Adipose tissue (tissue), 3 donors: ENCODE measurements around the gene CATSPERB. TPM values are rescaled to one million over a fixed set of nuclear protein-coding genes. Genes with fewer than 3 reads are reported as not detected.
"Not testable (repeated sequence)": the region's sequence is repeated elsewhere in the genome, so short reads cannot be mapped to it uniquely, and the experiment has no call there.

Source experiments
- H3K27ac ChIP-seq: one replicate; pipeline ENCODE4 v1.5.1; 2013; ENCODE audit warnings: low read depth, low read length
- WGBS, 3 donors: extraction: QIAGEN DNeasy Blood & Tissue Kit; methylation state at CpG; one replicate each; pipeline ENCODE4 v1.1.7; 2013; 5-methylcytosine and 5-hydroxymethylcytosine counted together
- polyA plus RNA-seq, 3 donors: library from polyadenylated mRNA; stranded (reverse); fragments of 200-250 nt; gene quantifications; one replicate each; pipeline ENCODE4 v1.2.3, GENCODE V29; 2013
- donor health status: healthy with polysubstance abuse.
- donor health status: Bipolar disorder and iron deficiency.
- donor health status: healthy.

Gene CATSPERB
- polyA plus RNA-seq, 3 donors, result 0.45 to 11.4 (median 0.56) TPM

DNA sequence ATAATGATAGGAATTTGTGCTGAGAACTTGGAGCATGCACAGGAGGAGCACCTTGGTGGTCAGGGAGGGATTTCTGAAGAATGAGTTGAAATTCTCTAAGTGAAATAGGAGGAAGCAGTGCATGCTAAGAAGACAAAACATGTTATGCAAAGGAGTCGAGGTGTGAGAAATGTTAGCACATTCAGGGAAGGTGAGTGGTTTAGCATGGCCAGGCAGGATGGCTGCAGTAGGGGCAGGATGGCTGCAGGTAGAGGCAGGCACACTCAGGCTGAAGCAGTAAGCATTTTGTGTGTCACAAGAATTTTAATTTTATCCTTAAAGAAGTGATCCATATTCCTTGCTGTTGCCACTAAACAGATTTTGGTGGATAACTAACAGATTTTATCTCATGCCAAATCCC lies 46.3 kb downstream of the CATSPERB start:
- H3K27ac ChIP-seq, result no peak overlapping the region
- WGBS, 3 donors, result 65 to 69% (median 68%) methylated on average over 1 of the region's 1 CpG

DNA sequence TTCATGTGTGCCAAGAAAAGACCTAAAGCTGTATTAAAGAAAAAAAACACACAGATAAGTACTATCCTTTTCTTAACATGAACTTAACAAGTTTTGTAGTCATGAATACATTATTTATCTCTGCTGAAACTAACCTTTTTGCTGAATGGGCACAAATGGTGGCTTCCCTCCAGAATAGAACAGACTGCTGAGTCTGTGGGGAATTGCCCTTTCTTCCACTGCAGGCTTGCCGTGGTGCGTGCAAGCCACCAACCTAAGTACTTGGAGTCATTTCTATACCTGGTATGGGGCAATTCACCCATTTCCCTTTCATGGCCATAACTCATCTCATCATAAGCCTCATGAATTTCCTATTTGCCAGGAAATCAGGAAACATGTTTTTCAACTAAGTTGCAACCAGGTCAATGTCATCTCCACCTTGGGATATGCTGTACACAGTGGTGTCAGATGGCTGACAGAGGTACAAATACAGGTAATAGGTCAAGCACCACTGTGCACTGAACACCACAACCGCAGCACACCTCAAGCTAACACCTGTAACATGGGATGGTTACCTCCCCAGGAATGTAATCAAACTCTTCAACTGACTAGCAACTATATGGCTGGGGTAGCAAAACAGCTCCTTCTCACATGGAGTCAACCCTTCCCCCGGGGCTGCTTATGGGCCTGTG lies 49.9 kb downstream of the CATSPERB start:
- WGBS, 3 donors, result 73 to 82% (median 74%) methylated on average over 4 of the region's 4 CpGs
- no peak overlapping the region for H3K27ac ChIP-seq

DNA sequence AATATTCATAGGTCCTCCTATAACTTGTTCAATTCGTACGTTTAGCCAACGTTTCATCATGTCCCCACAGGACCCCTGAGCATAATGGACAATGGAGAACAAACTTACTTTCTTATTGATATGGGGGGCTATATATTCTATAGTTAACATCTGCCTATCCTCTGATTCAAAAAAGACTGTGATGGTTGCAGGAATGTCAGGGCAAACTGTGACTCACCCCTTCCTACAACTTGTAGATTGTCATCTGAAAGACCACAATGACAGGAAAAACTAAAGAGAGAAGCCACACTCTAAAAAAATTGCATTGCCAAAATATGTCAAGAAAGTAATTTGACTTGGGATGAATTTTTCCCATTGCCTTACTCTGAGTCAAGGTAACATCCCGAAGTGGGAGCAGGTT lies 50.8 kb downstream of the CATSPERB start:
- no peak overlapping the region for H3K27ac ChIP-seq
- 91 to 93% (median 91%) methylated on average over 4 of the region's 4 CpGs for WGBS, 3 donors

DNA sequence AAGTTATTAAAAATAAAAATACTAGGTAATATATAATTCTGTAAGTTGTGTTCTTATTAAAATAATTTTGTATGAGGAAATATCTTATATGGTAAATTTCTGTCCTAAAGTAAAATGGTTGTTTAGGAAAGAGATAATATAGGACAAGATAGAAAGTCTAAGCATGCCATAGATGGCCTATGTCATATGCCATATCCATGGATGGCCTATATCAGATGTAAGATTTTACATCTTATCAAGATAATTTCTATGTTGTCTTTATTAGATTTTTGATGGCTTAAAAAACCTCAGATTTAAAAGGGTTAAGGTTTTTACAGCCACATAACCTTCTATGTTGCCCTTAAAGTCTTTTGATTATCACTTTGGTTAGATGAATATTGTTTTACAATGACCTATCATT lies 52.6 kb downstream of the CATSPERB start:
- H3K27ac ChIP-seq, result no peak overlapping the region

DNA sequence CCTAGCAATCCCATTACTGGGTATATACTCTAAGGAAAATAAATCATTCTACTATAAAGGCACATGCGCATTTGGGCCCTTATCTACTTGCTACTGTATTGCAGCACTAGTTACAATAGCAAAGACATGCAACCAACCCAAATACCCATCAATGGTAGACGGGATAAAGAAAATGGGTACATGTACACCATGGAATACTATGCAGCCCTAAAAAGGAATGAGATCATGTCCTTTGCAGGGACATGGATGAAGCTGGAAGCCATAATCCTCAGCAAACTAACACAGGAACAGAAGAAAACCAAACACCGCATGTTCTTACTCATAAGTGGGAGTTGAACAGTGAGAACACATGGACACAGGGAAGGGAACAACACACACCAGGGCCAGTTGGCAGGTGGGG lies 54.2 kb downstream of the CATSPERB start:
- not testable (repeated sequence) for H3K27ac ChIP-seq
- WGBS, 3 donors, result 95 to 99% (median 96%) methylated on average over 3 of the region's 3 CpGs

DNA sequence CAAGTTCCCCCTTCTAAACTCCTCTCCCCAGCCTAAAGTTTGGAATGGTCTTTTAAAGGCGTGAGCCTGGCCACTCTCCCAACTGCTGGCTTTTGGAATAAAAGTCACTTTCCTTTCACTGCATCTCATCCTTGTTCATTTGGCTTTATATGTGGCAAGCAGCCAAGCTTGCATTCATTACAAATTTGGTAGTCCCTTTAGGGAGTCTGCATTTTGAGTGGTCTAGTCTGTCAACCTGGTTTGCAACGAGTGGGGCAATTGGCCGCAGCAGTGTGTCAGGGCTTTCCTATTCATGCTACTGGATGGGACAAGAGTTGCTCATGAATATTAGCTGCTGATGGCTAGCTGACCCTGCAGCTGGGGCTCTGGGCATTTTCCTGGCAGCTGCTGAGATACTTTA lies 57.0 kb downstream of the CATSPERB start:
- H3K27ac ChIP-seq, result no peak overlapping the region
- WGBS, 3 donors, result 46 to 80% (median 70%) methylated on average over 3 of the region's 3 CpGs

DNA sequence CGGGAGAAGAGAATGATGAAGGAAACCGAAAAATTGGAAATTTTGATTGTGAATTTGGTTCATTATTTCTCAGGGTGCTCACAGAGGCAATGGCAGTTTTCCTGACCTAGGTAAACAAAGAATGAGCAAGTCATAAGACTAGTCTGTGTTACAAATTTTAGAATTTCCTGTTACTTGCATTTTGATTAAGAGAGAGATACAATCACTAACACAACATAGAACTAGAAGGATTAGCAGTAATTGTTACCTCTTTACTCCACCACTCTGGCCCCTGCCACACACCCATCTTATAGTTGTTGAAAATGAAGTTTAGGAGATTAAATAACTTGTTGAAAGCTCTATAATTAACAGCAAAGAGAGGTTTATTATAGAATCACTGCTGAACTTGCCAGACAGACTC lies 62.0 kb downstream of the CATSPERB start:
- no peak overlapping the region for H3K27ac ChIP-seq
- 87 to 89% (median 88%) methylated on average over 2 of the region's 2 CpGs for WGBS, 3 donors

DNA sequence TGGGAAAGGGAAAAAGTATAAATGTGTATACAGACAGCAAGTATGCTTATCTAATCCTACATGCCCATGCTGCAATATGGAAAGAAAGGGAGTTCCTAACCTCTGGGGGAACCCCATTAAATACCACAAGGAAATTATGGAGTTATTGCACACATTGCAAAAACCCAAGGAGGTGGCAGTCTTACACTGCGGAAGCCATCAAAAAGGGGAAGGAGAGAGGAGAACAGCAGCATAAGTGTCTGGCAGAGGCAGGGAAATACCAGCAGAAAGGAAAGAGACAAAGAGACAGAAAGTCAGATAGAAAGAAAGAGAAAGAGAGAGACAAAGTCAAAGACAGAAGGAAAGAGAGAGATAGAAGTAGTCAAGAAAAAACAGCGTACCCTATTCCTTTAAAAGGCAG lies 64.8 kb downstream of the CATSPERB start:
- 64 to 91% (median 69%) methylated on average over 2 of the region's 2 CpGs for WGBS, 3 donors

DNA sequence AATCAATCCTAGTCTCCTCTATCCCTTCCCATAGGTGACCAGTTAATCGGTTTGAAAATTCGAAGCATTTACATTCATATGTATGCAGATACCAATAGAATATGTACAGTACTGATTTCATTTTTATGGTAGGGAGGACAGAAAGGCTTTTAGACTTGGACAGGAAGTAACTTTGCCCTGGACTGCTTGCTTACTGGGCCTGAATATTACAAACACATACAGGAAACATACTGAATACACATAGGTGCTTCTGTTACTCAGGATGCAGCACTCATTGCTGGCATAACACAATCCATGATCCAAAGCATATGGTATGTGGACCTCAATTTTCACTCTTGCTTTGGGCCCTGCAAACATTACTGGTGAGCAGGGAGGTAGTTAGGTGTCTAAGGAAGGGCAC lies 71.1 kb downstream of the CATSPERB start:
- H3K27ac ChIP-seq, result no peak overlapping the region
- WGBS, 3 donors, result 43 to 89% (median 78%) methylated on average over 2 of the region's 2 CpGs

More for the DNA sequence above, 64.8 kb downstream of the CATSPERB start:
- not testable (repeated sequence) for H3K27ac ChIP-seq

DNA sequence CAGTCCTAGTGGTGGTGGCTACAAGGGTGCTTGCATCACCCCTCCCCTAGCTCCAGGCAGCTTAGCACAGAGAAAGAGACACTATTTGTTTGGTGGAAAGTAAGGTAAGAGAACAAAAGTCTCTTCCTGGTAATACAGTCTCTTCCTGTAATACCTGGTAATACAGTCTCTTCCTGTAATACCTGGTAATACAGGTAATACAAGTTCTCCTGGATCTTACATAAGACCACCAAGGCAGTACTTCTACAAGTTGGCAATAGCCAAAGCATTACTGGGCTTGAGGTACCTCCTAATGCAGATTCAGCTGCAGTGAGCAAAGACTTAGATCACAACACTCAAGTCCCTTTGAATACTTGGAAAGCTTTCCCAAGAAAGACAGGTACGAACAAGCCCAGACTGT lies 77.0 kb downstream of the CATSPERB start:
- 86 to 92% (median 88%) methylated on average over 1 of the region's 1 CpG for WGBS, 3 donors
- no peak overlapping the region for H3K27ac ChIP-seq

DNA sequence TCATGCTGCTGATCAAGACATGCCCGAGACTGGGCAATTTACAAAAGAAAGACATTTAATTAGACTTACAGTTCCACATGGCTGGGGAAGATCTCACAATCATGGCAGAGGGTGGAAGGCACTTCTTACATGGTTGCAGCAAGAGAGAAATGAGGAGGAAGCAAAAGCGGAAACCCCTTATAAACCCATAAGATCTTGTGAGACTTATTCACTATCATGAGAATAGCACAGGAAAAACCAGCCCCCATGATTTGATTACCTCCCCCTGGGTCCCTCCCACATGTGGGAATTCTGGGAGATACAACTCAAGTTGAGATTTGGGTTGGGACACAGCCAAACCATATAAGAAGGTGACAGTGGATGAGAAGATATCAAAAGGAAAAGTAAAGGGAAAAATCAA lies 78.4 kb downstream of the CATSPERB start:
- 95 to 97% (median 97%) methylated on average over 2 of the region's 2 CpGs for WGBS, 3 donors
- H3K27ac ChIP-seq, result no peak overlapping the region

DNA sequence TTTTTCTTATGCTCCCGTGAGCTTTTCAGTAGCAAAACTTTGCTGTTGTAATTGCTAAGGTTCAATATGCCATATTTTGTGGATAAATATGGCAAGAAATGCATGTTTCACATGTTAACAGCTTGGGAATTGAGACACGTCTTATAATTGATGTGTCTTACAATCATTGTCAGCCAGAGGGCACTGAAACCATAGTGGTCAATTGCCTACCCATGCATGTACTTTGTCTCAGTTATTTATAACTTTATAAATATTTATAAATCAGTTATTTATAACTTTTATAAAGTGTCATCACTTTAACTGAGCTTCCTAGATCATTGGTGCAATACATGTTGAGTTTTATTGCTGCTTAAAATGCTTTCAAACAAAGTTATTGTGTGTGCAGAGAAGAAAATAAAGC lies 82.0 kb downstream of the CATSPERB start:
- 21 to 35% (median 27%) methylated on average over 2 of the region's 2 CpGs for WGBS, 3 donors
- H3K27ac ChIP-seq, result no peak overlapping the region

DNA sequence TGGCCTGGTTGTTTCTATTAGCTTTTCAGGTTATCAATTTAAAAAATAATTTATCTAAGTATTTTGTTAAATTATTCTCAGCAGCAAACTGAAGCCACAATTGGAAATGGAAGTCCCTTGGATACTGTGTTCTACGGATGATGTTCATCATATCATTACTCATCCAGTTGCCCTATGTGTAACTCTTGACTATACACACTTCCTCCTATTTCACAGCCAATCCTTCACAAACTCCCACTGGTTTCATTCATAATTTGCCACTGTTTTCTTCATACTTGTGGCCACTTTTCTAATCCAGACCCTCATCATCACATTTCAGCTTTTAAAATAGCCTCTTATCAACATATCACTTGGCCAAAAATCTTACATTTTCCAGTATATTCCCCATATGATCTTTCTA lies 84.0 kb downstream of the CATSPERB start:
- WGBS, 3 donors, result 71 to 96% (median 89%) methylated on average over 1 of the region's 1 CpG
- H3K27ac ChIP-seq, result no peak overlapping the region

DNA sequence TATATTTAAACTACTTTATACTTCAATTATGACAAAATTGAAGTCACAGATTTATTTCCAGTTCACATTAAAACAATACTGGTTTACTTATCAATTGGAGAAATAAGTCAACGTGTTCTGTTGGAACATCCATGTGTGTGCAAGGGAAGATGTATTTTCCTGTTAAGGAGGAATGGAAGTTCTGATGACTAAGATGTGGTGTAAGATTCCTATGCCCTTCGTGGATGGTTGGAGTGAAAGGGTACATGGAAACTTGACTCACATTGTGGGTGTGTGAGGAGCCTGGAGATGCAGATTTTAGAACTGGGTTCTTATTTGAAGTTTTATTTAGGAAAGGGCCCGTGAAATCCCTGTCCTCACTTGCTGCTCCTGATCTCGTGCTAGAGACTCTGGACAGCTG lies 95.3 kb downstream of the CATSPERB start:
- no peak overlapping the region for H3K27ac ChIP-seq
- WGBS, 3 donors, result 70 to 84% (median 71%) methylated on average over 4 of the region's 4 CpGs

DNA sequence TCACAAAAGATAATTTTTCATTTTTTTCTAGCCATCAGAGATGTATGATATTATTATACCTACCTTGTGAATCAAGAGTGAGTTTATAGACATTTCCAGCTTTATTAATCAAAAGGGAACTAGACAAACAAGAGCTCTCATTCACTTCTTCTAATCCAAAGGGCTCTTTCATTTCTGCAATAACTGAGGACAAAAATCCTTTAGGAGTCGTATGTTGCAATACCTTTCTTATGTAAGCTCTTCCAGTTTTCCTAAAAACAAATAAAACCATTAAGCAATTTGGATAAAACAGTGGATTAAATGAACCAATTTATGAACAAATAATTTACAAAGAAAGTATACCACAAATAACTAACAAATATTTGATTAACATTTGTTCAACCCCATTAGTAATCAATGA lies 107.1 kb downstream of the CATSPERB start:
- WGBS, 3 donors, result 60 to 76% (median 74%) methylated on average over 1 of the region's 1 CpG
- no peak overlapping the region for H3K27ac ChIP-seq

DNA sequence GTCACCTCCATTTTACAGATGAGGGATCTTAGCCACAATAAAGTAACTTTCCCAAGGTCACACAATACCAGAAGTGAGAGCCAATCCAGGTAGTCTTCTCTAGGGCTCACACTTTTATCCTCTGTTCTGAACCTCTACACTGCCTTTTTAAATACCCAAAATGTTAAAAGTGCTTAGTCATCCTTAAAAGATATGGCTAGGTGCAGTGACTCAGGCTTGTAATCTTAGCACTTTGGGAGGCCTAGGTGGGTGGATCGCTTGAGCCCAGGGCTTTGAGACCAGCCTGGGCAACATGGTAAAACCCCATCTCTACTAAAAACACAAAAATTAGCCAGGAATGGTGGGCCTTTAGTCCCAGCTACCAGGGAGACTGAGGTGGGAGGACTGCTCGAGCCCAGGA lies 117.7 kb downstream of the CATSPERB start:
- no peak overlapping the region for H3K27ac ChIP-seq
- 48 to 56% (median 50%) methylated on average over 2 of the region's 2 CpGs for WGBS, 3 donors

DNA sequence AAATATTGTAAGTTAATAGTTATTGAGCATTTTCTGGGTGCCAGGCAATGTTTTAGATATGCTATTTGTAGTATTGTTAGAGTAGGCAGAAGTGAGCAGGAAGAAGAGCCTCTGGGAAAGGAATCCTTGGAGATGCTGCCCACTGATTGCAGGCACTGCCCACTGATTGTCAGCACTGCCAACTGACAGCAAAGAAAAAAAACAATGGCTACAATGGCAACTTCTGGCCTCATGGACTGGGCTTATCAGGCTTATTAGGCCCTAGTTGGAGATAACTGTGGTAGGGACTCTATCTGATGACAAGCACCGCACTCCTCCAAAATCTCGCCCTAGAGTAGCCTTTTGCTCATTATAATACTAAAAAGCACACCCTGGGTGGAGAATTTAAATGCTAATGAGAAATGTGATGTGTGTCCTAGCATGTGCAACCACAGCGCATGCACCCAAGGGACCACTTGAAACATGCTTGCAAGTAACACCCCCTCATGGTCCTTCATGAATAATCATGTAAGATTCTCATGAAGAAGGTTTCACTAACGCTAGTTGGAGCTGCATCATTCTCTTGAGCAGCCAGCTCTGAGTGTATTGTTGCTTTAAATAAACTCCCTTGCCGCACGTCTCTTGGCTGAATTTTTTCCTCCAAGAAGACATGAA lies 118.3 kb downstream of the CATSPERB start:
- no peak overlapping the region for H3K27ac ChIP-seq
- 91 to 96% (median 93%) methylated on average over 6 of the region's 6 CpGs for WGBS, 3 donors

DNA sequence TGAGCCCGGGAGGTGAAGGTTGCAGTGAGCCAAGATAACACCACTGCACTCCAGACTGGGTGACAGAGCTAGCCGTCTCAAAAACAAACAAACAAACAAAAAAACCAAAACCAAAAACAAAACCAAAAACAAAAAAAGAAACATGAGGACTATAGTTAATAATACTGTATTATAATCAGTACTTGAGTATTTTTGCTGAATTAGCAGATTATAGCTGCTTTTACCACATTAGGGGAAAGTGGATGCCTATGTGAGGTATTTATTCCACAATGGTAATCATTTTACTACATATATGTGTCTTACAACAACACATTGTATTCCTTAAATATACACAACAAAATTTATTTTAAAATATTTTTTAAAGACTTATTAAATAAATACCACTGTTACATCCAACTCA lies 120.4 kb downstream of the CATSPERB start:
- H3K27ac ChIP-seq, result no peak overlapping the region
- WGBS, 3 donors, result 64 to 74% (median 64%) methylated on average over 2 of the region's 2 CpGs

DNA sequence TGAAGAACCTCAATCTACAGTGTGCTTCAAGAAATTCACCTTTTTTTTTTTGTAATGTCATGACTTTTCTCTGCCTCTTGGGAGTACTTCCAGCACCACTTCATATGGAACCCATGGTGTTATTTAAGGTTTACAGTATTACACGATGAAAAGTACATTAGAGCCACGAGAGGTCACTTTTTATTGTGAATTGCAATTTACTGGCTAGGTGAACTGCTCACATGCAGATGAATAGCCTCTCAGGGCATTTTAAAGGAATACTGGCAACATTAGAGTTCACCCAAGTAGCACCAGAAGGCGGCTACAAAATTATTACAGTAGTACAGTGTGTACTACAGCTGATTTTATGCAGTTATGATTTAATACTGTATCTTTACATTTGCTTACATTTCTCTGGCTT lies 122.7 kb downstream of the CATSPERB start:
- no peak overlapping the region for H3K27ac ChIP-seq
- WGBS, 3 donors, result 69 to 75% (median 72%) methylated on average over 3 of the region's 3 CpGs

DNA sequence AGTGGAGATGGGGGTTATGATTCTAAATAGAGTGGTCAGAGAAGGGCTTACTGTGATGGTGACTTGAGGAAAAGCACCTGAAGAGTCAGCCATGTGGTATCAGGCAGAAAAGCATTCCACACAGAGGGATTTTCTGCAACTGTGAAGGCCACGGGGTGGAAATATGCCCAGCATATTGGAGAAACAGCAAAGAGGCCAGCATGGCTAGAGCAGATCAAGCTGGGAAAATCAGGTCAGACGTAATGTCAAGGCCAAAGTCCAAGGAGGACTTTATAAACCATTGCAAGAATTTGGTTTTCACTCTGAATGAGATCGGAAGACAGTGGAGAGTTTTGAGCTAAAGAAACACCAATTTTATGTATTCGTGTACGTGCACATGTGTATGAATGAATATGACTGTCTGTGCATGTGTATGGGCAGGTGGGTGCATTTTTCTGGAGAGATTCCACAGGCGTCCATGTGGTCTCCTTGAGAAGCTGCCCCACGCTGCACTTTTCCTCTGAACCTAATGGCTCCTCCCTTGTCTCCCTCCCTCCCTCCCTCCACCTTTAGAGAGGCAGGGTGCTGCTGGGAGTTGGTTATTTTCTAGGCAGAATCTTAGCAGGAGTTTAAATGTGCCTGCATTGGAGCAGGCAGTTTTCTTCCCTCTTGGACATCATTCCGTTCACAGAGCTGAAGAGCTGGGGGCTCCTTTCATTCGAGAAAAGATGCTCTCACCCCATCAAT lies 124.4 kb downstream of the CATSPERB start:
- H3K27ac ChIP-seq, result no peak overlapping the region
- 79 to 86% (median 83%) methylated on average over 9 of the region's 9 CpGs for WGBS, 3 donors
